Activated CD8-positive, alpha-beta T cell treated with anti-CD3 and anti-CD28 coated beads for 36 hours (primary cell): ENCODE measurements around the gene DOLPP1. TPM values are rescaled to one million over a fixed set of nuclear protein-coding genes. Genes with fewer than 3 reads are reported as not detected.

Experiments
- ATAC-seq: fragments of 200-7000 bp; cut with Tn5 transposase; one replicate; pipeline ENCODE4 v1.10.0; 2021; ENCODE audit warnings: mild to moderate bottlenecking, moderate library complexity
- CTCF ChIA-PET: fragments of 350-600 bp; sonication (Branson Sonifier 250); formaldehyde crosslinking; loops from one replicate; lab custom pipeline; 2021; ENCODE audit warnings: antibody characterized with exemption; lab: Charles Lee
- POLR2A ChIA-PET: fragments of 350-600 bp; sonication (Branson Sonifier 250); formaldehyde crosslinking; loops from one replicate; lab custom pipeline; 2021; ENCODE audit warnings: antibody characterized with exemption; lab: Charles Lee
- DNase-seq: peaks from one replicate; pipeline ENCODE4 v3.0.0-alpha.2; 2020
- H3K27ac Mint-ChIP-seq: one replicate; pipeline ENCODE4 v1.8.0; 2021; ENCODE audit warnings: mild to moderate bottlenecking, mixed read lengths
- H3K27me3 Mint-ChIP-seq: one replicate; pipeline ENCODE4 v1.8.0; 2021; ENCODE audit warnings: mixed read lengths
- H3K36me3 Mint-ChIP-seq: one replicate; pipeline ENCODE4 v1.8.0; 2021; ENCODE audit warnings: low read depth, mixed read lengths
- H3K4me1 Mint-ChIP-seq: one replicate; pipeline ENCODE4 v1.8.0; 2021; ENCODE audit warnings: low read depth, mixed read lengths
- H3K4me3 Mint-ChIP-seq: one replicate; pipeline ENCODE4 v1.8.0; 2021; ENCODE audit warnings: mild to moderate bottlenecking, moderate library complexity, mixed read lengths
- H3K9me3 Mint-ChIP-seq: one replicate; pipeline ENCODE4 v1.8.0; 2021; ENCODE audit warnings: mixed read lengths
- intact Hi-C: fragments of 100-400 bp; cut with micrococcal nuclease; formaldehyde crosslinking; loops from one replicate; pipeline ENCODE4 v1.10.0; 2022
- total RNA-seq, 2 experiments: library from RNA; stranded (reverse); gene quantifications; one replicate each; pipeline ENCODE4 v1.2.3, GENCODE V29; 2021
- TF ChIP-seq, protein P1 (sequence below): fragments of 200-600 bp; IDR thresholded peaks from one replicate; pipeline ENCODE4 v1.8.0; 2022; ENCODE audit warnings: antibody characterized with exemption, mild to moderate bottlenecking

DOLPP1 gene
- total RNA-seq, 2 experiments from 2014 or later: 12.7 to 15.2 TPM

DNA sequence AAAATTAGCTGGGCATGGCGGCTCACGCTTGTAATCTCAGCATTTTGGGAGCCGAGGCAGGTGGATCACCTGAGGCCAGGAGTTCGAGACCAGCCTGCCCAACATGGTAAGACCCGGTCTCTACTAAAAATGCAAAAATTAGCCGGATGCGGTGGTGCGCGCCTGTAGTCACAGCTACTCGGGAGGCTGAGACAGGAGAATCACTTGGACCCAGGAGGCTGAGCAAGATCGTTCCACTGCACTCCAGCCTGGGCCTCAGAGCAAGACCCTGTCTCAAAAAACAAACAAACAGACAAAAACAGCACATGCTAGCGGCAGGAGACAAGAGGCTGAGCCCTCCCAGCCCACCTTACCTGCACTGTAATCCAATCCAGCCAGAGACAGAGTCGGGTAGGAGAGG is 1.1 kb upstream of the DOLPP1 start:
- Mint-ChIP-seq H3K4me3 (peak overlapping the region; percentile 88), H3K36me3 (no peaks in the 10 kb centered on the region), H3K27me3 (no peaks in the 10 kb centered on the region), H3K4me1 (peaks cover 21% of the 10 kb centered on the region), H3K9me3 (no peaks in the 10 kb centered on the region), H3K27ac (no peak overlapping the region)
- CTCF ChIA-PET: interaction anchor here (1.6 to 2.3 kb wide), 2 partner anchors 12 to 52 kb away, joined by 6 to 10 read pairs; no protein-coding TSS in a partner anchor
- DNase-seq: no peak
- ATAC-seq: no peak
- TF ChIP-seq, protein P1, sequence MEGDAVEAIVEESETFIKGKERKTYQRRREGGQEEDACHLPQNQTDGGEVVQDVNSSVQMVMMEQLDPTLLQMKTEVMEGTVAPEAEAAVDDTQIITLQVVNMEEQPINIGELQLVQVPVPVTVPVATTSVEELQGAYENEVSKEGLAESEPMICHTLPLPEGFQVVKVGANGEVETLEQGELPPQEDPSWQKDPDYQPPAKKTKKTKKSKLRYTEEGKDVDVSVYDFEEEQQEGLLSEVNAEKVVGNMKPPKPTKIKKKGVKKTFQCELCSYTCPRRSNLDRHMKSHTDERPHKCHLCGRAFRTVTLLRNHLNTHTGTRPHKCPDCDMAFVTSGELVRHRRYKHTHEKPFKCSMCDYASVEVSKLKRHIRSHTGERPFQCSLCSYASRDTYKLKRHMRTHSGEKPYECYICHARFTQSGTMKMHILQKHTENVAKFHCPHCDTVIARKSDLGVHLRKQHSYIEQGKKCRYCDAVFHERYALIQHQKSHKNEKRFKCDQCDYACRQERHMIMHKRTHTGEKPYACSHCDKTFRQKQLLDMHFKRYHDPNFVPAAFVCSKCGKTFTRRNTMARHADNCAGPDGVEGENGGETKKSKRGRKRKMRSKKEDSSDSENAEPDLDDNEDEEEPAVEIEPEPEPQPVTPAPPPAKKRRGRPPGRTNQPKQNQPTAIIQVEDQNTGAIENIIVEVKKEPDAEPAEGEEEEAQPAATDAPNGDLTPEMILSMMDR: no peak
- intact Hi-C loops: no loop called here
- POLR2A ChIA-PET: interaction anchor here (1.2 to 1.3 kb wide), 2 partner anchors 10 to 11 kb away, joined by 3 to 5 read pairs; no protein-coding TSS in a partner anchor

DNA sequence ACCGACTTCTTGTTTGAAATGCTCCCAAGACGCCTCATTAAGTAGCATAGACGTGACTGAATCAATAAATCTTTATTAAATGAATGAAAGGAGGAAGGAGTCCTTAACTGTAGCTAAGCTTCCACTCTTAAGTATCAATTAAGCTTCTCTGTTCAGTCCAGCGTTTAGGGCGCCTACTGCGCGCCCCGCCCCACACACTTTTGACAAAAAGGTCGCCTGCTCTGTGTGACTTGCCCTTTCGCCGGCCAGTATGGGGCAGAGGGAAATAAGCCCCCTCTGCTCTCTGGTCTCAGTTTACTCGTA is 662 bp upstream of the DOLPP1 start:
- H3K27me3 Mint-ChIP-seq: no peaks in the 10 kb centered on the region

DNA sequence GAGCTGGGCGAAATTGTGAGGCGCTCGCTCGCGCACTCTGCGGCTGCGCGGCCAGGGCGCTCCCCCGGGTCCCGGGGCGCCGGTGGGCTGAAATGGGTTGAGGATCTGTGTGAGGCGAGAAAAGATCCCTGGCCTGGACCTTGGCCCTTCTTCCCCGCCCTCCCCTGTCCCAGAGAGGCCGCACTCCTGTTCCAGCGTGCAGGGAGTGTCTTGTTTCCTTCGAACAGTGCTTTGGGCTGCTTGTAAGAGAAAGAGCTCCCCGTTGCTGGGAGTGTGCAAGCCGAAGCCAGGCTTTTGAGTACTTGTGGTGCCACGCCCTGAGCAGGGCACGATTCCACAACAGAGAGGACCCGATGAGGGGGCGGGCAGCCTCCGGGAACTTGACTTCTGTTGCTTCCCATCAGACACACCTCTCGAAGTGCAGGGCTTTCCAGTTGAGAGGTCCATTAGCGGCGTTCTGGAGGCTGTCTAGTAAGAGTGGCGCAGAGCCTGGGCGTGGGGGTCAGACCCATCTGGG is 535 bp downstream of the DOLPP1 start:
- Mint-ChIP-seq H3K36me3 (no peaks in the 10 kb centered on the region), H3K27me3 (no peaks in the 10 kb centered on the region), H3K9me3 (no peaks in the 10 kb centered on the region), H3K4me1 (peaks cover 21% of the 10 kb centered on the region), H3K4me3 (peak overlapping the region; percentile 88), H3K27ac (peak overlapping the region; percentile 66)
- no peak for ATAC-seq
- DNase-seq: peak; percentile 35
- TF ChIP-seq, protein P1: no peak
- intact Hi-C loops: no loop called here
- CTCF ChIA-PET: interaction anchor here (0.8 to 2.3 kb wide), 5 partner anchors 12 to 543 kb away, joined by 3 to 10 read pairs (median 5); no protein-coding TSS in a partner anchor
- POLR2A ChIA-PET: interaction anchor here (1.0 kb wide), 1 partner anchor 16 kb away, joined by 6 read pairs; no protein-coding TSS in a partner anchor

More for the DNA sequence above, 662 bp upstream of the DOLPP1 start:
- H3K4me1 Mint-ChIP-seq: peaks cover 21% of the 10 kb centered on the region
- ChIA-PET CTCF (interaction anchor here (1.0 to 2.3 kb wide), 3 partner anchors 13 to 544 kb away, joined by 3 to 10 read pairs (median 6); no protein-coding TSS in a partner anchor), POLR2A (interaction anchor here (0.7 to 1.3 kb wide), 4 partner anchors 10 to 370 kb away, joined by 3 to 5 read pairs (median 4); no protein-coding TSS in a partner anchor)
- intact Hi-C loops: no loop called here
- TF ChIP-seq, protein P1: no peak
- DNase-seq (no peak), ATAC-seq (no peak)
- no peaks in the 10 kb centered on the region for H3K9me3 Mint-ChIP-seq
- no peaks in the 10 kb centered on the region for H3K36me3 Mint-ChIP-seq
- peak overlapping the region; percentile 88 for H3K4me3 Mint-ChIP-seq
- peak overlapping the region; percentile 78 for H3K27ac Mint-ChIP-seq

DNA sequence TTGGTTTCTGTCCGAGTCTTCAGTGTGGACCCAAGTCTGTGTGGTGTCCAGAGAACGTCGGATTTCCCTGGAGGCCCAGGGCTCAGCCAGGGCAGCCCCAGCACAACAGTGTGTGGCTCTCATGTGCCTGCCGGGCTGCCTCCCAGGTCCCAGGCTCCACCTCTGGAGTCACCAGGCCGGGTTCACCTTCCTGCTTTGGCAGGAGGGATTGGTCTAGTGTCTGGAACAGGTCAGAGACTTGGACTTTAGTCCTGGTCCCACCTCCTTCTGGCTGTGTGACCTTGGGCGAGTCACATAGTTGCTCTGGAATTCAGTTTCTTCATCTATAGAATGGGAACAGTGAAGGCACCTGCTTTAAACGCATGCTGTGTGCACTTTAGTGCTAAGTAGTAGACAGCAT is 3.2 kb downstream of the DOLPP1 start:
- ATAC-seq: no peak
- intact Hi-C loops: no loop called here
- Mint-ChIP-seq H3K36me3 (no peaks in the 10 kb centered on the region), H3K27ac (no peak overlapping the region), H3K4me1 (peaks cover 21% of the 10 kb centered on the region), H3K27me3 (no peaks in the 10 kb centered on the region), H3K9me3 (no peaks in the 10 kb centered on the region), H3K4me3 (no peak overlapping the region)
- CTCF ChIA-PET: interaction anchor here (1.0 to 1.2 kb wide), 2 partner anchors 47 to 56 kb away, joined by 3 to 4 read pairs; no protein-coding TSS in a partner anchor
- TF ChIP-seq, protein P1: no peak
- POLR2A ChIA-PET: no interaction called here
- no peak for DNase-seq

DNA sequence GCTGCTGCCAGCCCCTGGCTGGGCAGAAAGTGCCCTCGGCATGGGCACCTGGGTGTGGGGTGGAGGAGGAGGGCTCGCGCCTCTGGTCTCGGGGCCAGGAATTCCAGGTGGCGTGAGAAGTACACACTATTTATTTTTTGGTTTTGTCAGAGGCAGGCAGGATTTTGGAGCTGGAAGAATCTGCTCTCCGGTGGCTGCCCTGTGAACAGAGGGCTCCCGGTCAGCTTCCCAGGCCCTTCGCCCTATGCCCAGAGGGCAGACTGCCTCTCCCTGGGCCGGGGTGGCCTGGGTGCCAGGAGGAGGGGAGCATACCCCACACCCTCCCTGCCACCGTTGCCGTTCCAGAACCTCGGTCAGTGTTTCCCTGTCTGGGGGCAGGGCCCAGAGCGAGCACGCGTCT is 8.3 kb downstream of the DOLPP1 start:
- Mint-ChIP-seq H3K4me1 (no peaks in the 10 kb centered on the region), H3K27ac (no peak overlapping the region), H3K4me3 (no peak overlapping the region), H3K36me3 (peaks cover 4% of the 10 kb centered on the region), H3K9me3 (no peaks in the 10 kb centered on the region), H3K27me3 (no peaks in the 10 kb centered on the region)
- POLR2A ChIA-PET: no interaction called here
- intact Hi-C loops: no loop called here
- CTCF ChIA-PET: no interaction called here
- DNase-seq: no peak
- TF ChIP-seq, protein P1: no peak
- ATAC-seq: no peak
